A204.1 (cell line): ENCODE results near the gene IREB2.
A peak's percentile ranks its signal among the peaks of the same experiment; 100 is the strongest.

ENCODE experiments used
- FAIRE-seq: peaks from 2 replicates; lab custom pipeline; 2012; peaks lifted over from hg19 to GRCh38; lab: Jason Lieb, UNC

Gene IREB2

GRCh38 chr15:78437107-78437761 lies 782 bp upstream of the IREB2 start:
- FAIRE-seq = no peak

- FAIRE-seq = no peak
These were observed 736 bp downstream of the IREB2 start for GRCh38 chr15:78438619-78439285.

GRCh38 chr15:78440375-78441373 lies 2.7 kb downstream of the IREB2 start:
- no peak for FAIRE-seq

- no peak for FAIRE-seq
These were observed 6.2 kb downstream of the IREB2 start for GRCh38 chr15:78444255-78444654.

GRCh38 chr15:78445875-78446274 lies 7.9 kb downstream of the IREB2 start:
- FAIRE-seq = no peak

- no peak for FAIRE-seq
These were observed 8.5 kb downstream of the IREB2 start for GRCh38 chr15:78446551-78446950.

GRCh38 chr15:78448441-78449219 lies 10.6 kb downstream of the IREB2 start:
- no peak for FAIRE-seq

- peak; percentile 76 for FAIRE-seq
These were observed 11.4 kb downstream of the IREB2 start for GRCh38 chr15:78449220-78449999.

GRCh38 chr15:78450285-78450858 lies 12.4 kb downstream of the IREB2 start:
- peak; percentile 19 for FAIRE-seq

- FAIRE-seq = no peak
These were observed 14.5 kb downstream of the IREB2 start for GRCh38 chr15:78452485-78452884.

- no peak for FAIRE-seq
These were observed 15.4 kb downstream of the IREB2 start for GRCh38 chr15:78453447-78453846.

GRCh38 chr15:78454992-78455391 lies 17.0 kb downstream of the IREB2 start:
- FAIRE-seq = no peak

GRCh38 chr15:78455749-78456148 lies 17.7 kb downstream of the IREB2 start:
- peak; percentile 11 for FAIRE-seq

- FAIRE-seq = no peak
These were observed 18.4 kb downstream of the IREB2 start for GRCh38 chr15:78456426-78456825.

- FAIRE-seq = peak; percentile 94
These were observed 19.1 kb downstream of the IREB2 start for GRCh38 chr15:78457101-78457500.

- peak; percentile 67 for FAIRE-seq
These were observed 22.7 kb downstream of the IREB2 start for GRCh38 chr15:78460737-78461136.

GRCh38 chr15:78461171-78461888 lies 23.3 kb downstream of the IREB2 start:
- FAIRE-seq = no peak

GRCh38 chr15:78469031-78469430 lies 31.0 kb downstream of the IREB2 start:
- FAIRE-seq = no peak

- FAIRE-seq = no peak
These were observed 39.3 kb downstream of the IREB2 start for GRCh38 chr15:78477295-78477694.

- no peak for FAIRE-seq
These were observed 41.6 kb downstream of the IREB2 start for GRCh38 chr15:78479650-78480049.
